Measurements from ENCODE around the gene HAT1. TPM values are rescaled to one million over a fixed set of nuclear protein-coding genes. Genes with fewer than 3 reads are reported as not detected.

Gene HAT1
- total RNA-seq, 1 donor from 2014 or later: 33.8 TPM

- DNase-seq (ENCODE audit: low spot score in 2 of 2, unreplicated experiment in 2 of 2): no peak
- TF ChIP-seq CTCF (IDR thresholded peaks at IDR 0.05; ENCODE audit: unreplicated experiment): no peak
- Mint-ChIP-seq H3K27me3 (ENCODE audit: low read depth) (no peaks in the 10 kb centered on the region), H3K4me1 (peaks cover 20% of the 10 kb centered on the region), H3K36me3 (no peaks in the 10 kb centered on the region), H3K27ac (no peak overlapping the region), H3K4me3 (no peak overlapping the region), H3K9me3 (no peaks in the 10 kb centered on the region)
These were observed 41.5 kb upstream of the HAT1 start for GRCh38 chr2:171880774-171881173.

GRCh38 chr2:171882089-171882769 is 40.0 kb upstream of the HAT1 start:
- H3K4me1 Mint-ChIP-seq: peaks cover 20% of the 10 kb centered on the region

GRCh38 chr2:171883275-171883893 is 38.9 kb upstream of the HAT1 start:
- no peak for DNase-seq (ENCODE audit: low spot score in 2 of 2, unreplicated experiment in 2 of 2)
- H3K27me3 Mint-ChIP-seq (ENCODE audit: low read depth): no peaks in the 10 kb centered on the region
- H3K4me1 Mint-ChIP-seq: peaks cover 14% of the 10 kb centered on the region
- H3K4me3 Mint-ChIP-seq: no peak overlapping the region
- no peak overlapping the region for H3K27ac Mint-ChIP-seq
- H3K9me3 Mint-ChIP-seq: no peaks in the 10 kb centered on the region
- no peak for TF ChIP-seq CTCF (IDR thresholded peaks at IDR 0.05; ENCODE audit: unreplicated experiment)
- H3K36me3 Mint-ChIP-seq: peaks cover 2% of the 10 kb centered on the region

More at GRCh38 chr2:171882089-171882769, 40.0 kb upstream of the HAT1 start:
- no peak for DNase-seq (ENCODE audit: low spot score in 2 of 2, unreplicated experiment in 2 of 2)
- no peaks in the 10 kb centered on the region for H3K27me3 Mint-ChIP-seq (ENCODE audit: low read depth)
- H3K4me3 Mint-ChIP-seq: no peak overlapping the region
- H3K36me3 Mint-ChIP-seq: no peaks in the 10 kb centered on the region
- no peaks in the 10 kb centered on the region for H3K9me3 Mint-ChIP-seq
- no peak for TF ChIP-seq CTCF (IDR thresholded peaks at IDR 0.05; ENCODE audit: unreplicated experiment)
- H3K27ac Mint-ChIP-seq: no peak overlapping the region

GRCh38 chr2:171889333-171889732 is 32.9 kb upstream of the HAT1 start:
- no peak for DNase-seq (ENCODE audit: low spot score in 2 of 2, unreplicated experiment in 2 of 2)
- Mint-ChIP-seq H3K27ac (no peak overlapping the region), H3K4me1 (peaks cover 17% of the 10 kb centered on the region), H3K4me3 (no peak overlapping the region), H3K27me3 (ENCODE audit: low read depth) (no peaks in the 10 kb centered on the region), H3K36me3 (peaks cover 11% of the 10 kb centered on the region), H3K9me3 (no peaks in the 10 kb centered on the region)
- TF ChIP-seq CTCF (IDR thresholded peaks at IDR 0.05; ENCODE audit: unreplicated experiment): no peak

GRCh38 chr2:171889808-171890207 is 32.5 kb upstream of the HAT1 start:
- H3K4me1 Mint-ChIP-seq: peaks cover 21% of the 10 kb centered on the region
- no peaks in the 10 kb centered on the region for H3K9me3 Mint-ChIP-seq
- H3K4me3 Mint-ChIP-seq: no peak overlapping the region
- no peaks in the 10 kb centered on the region for H3K27me3 Mint-ChIP-seq (ENCODE audit: low read depth)
- no peak overlapping the region for H3K27ac Mint-ChIP-seq
- no peak for TF ChIP-seq CTCF (IDR thresholded peaks at IDR 0.05; ENCODE audit: unreplicated experiment)
- peaks cover 11% of the 10 kb centered on the region for H3K36me3 Mint-ChIP-seq
- DNase-seq (ENCODE audit: low spot score in 2 of 2, unreplicated experiment in 2 of 2): no peak
